K562 (cell line): ENCODE data around the gene PLTP. TPM values are rescaled to one million over a fixed set of nuclear protein-coding genes. Genes with fewer than 3 reads are reported as not detected.

Experiments used
- CXXC5 ChIP-seq: fragments of 250-450 bp; sonication (Bioruptor Pico); IDR thresholded peaks from 2 replicates; pipeline ENCODE4 v1.8.0; 2022; ENCODE audit warnings: inconsistent platforms, mild to moderate bottlenecking, moderate library complexity
- FOXK2 ChIP-seq, 2 experiments: fragments of 450-650 bp; IDR thresholded peaks in 1 of 2; conservative IDR thresholded peaks in 1 of 2; 2 replicates each; pipeline ENCODE4 v1.6.1; 2016; ENCODE audit warnings: low read depth in 2 of 2, mild to moderate bottlenecking in 1 of 2
- KDM1A ChIP-seq, 2 experiments: fragments of 450-650 bp; IDR thresholded peaks; 2 replicates each; pipeline ENCODE4 v1.6.1; 2016; ENCODE audit warnings: mild to moderate bottlenecking in 2 of 2
- L3MBTL2 ChIP-seq: fragments of 450-650 bp; IDR thresholded peaks from 2 replicates; pipeline ENCODE4 v1.6.1; 2016; ENCODE audit warnings: mild to moderate bottlenecking, moderate library complexity
- SMAD1 ChIP-seq: fragments of 150-350 bp; IDR thresholded peaks from 2 replicates; pipeline ENCODE4 v1.6.1; 2014; ENCODE audit warnings: low read length, low read depth; ENCODE audit not compliant: partially characterized antibody
- TAF15 ChIP-seq: fragments of 200-400 bp; formaldehyde crosslinking; IDR thresholded peaks from 2 replicates; pipeline ENCODE4 v1.6.1; 2017; ENCODE audit warnings: mild to moderate bottlenecking, low read depth, low read length, moderate library complexity
- ZNF174 ChIP-seq: fragments of 250-450 bp; sonication (Bioruptor Pico); IDR thresholded peaks from 2 replicates; pipeline ENCODE4 v1.4.0; 2020; ENCODE audit warnings: mild to moderate bottlenecking
- ZNF23 ChIP-seq: fragments of 250-450 bp; sonication (Bioruptor Pico); IDR thresholded peaks from 2 replicates; pipeline ENCODE4 v1.4.0; 2020; ENCODE audit warnings: mild to moderate bottlenecking
- ZNF584 ChIP-seq: fragments of 200-800 bp; sonication (Bioruptor generic); IDR thresholded peaks from 2 replicates; pipeline ENCODE4 v1.6.1; 2016; ENCODE audit warnings: low read depth, mild to moderate bottlenecking, missing genetic modification characterization, missing compliant biosample characterization
- ZNF696 ChIP-seq: fragments of 250-450 bp; sonication (Bioruptor Pico); conservative IDR thresholded peaks from 2 replicates; pipeline ENCODE4 v1.4.0; 2020; ENCODE audit warnings: mild to moderate bottlenecking, moderate library complexity
- ZNF76 ChIP-seq: fragments of 250-450 bp; sonication (Bioruptor Pico); IDR thresholded peaks from 2 replicates; pipeline ENCODE4 v1.4.0; 2020; ENCODE audit warnings: mild to moderate bottlenecking, moderate library complexity, borderline replicate concordance
- polyA plus RNA-seq, 8 experiments: library from polyadenylated mRNA; depleted of rRNA in 4 of 8; stranded (reverse) in 5 of 8; unstranded in 3 of 8; fragments of >200 nt; fragmentation: Nextera tagmentation in 2 of 8; fragmentation: Illumina TruSeq in 1 of 8; extraction: Ambion mirVana in 2 of 8; extraction: Trizol in 1 of 8; gene quantifications; 2 replicates each; pipeline versions ENCODE4 v1.2.1 to v1.2.3, GENCODE V29; 2011 to 2014; ENCODE audit warnings: inconsistent platforms in 1 of 8, missing spikeins in 1 of 8
- total RNA-seq, 7 experiments: library from RNA; depleted of rRNA in 6 of 7; stranded (reverse); fragments of >200 nt in 6 of 7; fragmentation: Illumina TruSeq in 2 of 7; extraction: Trizol in 2 of 7; gene quantifications; 2 replicates each; pipeline versions ENCODE4 v1.2.1 to v1.2.3, GENCODE V29; 2011 to 2021; ENCODE audit warnings: low replicate concordance in 1 of 7
- TF ChIP-seq, protein P1 (sequence below): conservative IDR thresholded peaks from 2 replicates; pipeline ENCODE4 v1.6.1; 2011; ENCODE audit warnings: low read depth, mild to moderate bottlenecking, low read length; ENCODE audit not compliant: control insufficient read depth
- TF ChIP-seq, protein P2 (sequence below): fragments of 200-800 bp; sonication (Bioruptor generic); IDR thresholded peaks from 2 replicates; pipeline ENCODE4 v1.6.1; 2016; ENCODE audit warnings: missing genetic modification characterization, missing compliant biosample characterization
- TF ChIP-seq, protein P3 (sequence below): fragments of 450-650 bp; IDR thresholded peaks from 2 replicates; pipeline ENCODE4 v1.6.1; 2018; ENCODE audit warnings: mild to moderate bottlenecking, low read depth; ENCODE audit not compliant: partially characterized antibody
- TF ChIP-seq, protein P4 (sequence below): sonication (generic); formaldehyde crosslinking; IDR thresholded peaks from 2 replicates; pipeline ENCODE4 v1.8.0; 2023; ENCODE audit warnings: mild to moderate bottlenecking, missing genetic modification reagents

Gene PLTP
- total and polyA plus RNA-seq, 9 of the 15 experiments (the other 6 are each of a cell fraction or from before 2014, with no cell fraction given), result 2.8 to 29.3 (median 17.6) TPM

DNA sequence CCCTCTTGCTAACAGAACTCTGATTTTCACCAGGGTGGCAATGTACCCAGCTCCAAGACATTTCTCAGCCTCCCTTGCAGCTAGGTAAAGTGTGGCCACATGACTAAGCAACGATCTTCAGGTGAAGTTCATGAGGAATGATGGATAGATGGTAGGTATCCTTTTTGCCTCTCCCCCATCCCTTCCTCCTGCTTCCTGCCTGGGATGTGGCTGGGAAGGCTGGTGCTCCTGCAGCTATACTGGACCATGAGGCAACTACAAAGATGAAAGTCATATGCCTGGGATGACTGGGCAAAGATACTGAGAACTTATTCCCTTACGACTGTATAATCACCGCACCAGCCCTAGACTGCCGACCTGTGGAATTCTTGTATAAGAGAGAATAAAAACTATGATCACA, 46.6 kb upstream of the PLTP start (continued):
- TF ChIP-seq SMAD1 (no peak), L3MBTL2 (no peak), FOXK2 (conservative IDR thresholded peaks at IDR 0.05 in 1 of 2, IDR thresholded peaks at IDR 0.05 in 1 of 2; ENCODE audit: low read depth in 2 of 2) (no peak), ZNF174 (CRISPR knock-in tag) (no peak), ZNF76 (no peak), ZNF23 (CRISPR knock-in tag) (no peak), ZNF696 (CRISPR knock-in tag) (no peak), ZNF584 (CRISPR knock-in tag) (no peak), CXXC5 (CRISPR knock-in tag) (no peak), TAF15 (no peak), KDM1A (IDR thresholded peaks at IDR 0.05) (0 out of 4 replicates have a peak, but pooled peaks of 1 of the 2 experiments have one; percentile 12)
- TF ChIP-seq, protein P1, sequence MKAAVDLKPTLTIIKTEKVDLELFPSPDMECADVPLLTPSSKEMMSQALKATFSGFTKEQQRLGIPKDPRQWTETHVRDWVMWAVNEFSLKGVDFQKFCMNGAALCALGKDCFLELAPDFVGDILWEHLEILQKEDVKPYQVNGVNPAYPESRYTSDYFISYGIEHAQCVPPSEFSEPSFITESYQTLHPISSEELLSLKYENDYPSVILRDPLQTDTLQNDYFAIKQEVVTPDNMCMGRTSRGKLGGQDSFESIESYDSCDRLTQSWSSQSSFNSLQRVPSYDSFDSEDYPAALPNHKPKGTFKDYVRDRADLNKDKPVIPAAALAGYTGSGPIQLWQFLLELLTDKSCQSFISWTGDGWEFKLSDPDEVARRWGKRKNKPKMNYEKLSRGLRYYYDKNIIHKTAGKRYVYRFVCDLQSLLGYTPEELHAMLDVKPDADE, result no peak
- TF ChIP-seq, protein P2, sequence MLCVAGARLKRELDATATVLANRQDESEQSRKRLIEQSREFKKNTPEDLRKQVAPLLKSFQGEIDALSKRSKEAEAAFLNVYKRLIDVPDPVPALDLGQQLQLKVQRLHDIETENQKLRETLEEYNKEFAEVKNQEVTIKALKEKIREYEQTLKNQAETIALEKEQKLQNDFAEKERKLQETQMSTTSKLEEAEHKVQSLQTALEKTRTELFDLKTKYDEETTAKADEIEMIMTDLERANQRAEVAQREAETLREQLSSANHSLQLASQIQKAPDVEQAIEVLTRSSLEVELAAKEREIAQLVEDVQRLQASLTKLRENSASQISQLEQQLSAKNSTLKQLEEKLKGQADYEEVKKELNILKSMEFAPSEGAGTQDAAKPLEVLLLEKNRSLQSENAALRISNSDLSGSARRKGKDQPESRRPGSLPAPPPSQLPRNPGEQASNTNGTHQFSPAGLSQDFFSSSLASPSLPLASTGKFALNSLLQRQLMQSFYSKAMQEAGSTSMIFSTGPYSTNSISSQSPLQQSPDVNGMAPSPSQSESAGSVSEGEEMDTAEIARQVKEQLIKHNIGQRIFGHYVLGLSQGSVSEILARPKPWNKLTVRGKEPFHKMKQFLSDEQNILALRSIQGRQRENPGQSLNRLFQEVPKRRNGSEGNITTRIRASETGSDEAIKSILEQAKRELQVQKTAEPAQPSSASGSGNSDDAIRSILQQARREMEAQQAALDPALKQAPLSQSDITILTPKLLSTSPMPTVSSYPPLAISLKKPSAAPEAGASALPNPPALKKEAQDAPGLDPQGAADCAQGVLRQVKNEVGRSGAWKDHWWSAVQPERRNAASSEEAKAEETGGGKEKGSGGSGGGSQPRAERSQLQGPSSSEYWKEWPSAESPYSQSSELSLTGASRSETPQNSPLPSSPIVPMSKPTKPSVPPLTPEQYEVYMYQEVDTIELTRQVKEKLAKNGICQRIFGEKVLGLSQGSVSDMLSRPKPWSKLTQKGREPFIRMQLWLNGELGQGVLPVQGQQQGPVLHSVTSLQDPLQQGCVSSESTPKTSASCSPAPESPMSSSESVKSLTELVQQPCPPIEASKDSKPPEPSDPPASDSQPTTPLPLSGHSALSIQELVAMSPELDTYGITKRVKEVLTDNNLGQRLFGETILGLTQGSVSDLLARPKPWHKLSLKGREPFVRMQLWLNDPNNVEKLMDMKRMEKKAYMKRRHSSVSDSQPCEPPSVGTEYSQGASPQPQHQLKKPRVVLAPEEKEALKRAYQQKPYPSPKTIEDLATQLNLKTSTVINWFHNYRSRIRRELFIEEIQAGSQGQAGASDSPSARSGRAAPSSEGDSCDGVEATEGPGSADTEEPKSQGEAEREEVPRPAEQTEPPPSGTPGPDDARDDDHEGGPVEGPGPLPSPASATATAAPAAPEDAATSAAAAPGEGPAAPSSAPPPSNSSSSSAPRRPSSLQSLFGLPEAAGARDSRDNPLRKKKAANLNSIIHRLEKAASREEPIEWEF (CRISPR knock-in tag), result no peak
- TF ChIP-seq, protein P3, sequence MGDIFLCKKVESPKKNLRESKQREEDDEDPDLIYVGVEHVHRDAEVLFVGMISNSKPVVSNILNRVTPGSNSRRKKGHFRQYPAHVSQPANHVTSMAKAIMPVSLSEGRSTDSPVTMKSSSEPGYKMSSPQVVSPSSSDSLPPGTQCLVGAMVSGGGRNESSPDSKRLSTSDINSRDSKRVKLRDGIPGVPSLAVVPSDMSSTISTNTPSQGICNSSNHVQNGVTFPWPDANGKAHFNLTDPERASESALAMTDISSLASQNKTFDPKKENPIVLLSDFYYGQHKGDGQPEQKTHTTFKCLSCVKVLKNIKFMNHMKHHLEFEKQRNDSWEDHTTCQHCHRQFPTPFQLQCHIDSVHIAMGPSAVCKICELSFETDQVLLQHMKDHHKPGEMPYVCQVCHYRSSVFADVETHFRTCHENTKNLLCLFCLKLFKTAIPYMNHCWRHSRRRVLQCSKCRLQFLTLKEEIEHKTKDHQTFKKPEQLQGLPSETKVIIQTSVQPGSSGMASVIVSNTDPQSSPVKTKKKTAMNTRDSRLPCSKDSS, result no peak
- TF ChIP-seq, protein P4, sequence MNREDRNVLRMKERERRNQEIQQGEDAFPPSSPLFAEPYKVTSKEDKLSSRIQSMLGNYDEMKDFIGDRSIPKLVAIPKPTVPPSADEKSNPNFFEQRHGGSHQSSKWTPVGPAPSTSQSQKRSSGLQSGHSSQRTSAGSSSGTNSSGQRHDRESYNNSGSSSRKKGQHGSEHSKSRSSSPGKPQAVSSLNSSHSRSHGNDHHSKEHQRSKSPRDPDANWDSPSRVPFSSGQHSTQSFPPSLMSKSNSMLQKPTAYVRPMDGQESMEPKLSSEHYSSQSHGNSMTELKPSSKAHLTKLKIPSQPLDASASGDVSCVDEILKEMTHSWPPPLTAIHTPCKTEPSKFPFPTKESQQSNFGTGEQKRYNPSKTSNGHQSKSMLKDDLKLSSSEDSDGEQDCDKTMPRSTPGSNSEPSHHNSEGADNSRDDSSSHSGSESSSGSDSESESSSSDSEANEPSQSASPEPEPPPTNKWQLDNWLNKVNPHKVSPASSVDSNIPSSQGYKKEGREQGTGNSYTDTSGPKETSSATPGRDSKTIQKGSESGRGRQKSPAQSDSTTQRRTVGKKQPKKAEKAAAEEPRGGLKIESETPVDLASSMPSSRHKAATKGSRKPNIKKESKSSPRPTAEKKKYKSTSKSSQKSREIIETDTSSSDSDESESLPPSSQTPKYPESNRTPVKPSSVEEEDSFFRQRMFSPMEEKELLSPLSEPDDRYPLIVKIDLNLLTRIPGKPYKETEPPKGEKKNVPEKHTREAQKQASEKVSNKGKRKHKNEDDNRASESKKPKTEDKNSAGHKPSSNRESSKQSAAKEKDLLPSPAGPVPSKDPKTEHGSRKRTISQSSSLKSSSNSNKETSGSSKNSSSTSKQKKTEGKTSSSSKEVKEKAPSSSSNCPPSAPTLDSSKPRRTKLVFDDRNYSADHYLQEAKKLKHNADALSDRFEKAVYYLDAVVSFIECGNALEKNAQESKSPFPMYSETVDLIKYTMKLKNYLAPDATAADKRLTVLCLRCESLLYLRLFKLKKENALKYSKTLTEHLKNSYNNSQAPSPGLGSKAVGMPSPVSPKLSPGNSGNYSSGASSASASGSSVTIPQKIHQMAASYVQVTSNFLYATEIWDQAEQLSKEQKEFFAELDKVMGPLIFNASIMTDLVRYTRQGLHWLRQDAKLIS (CRISPR knock-in tag), result no peak
